HEK293T (cell line): ENCODE results near the gene MID1IP1.

Source experiments
- CTCF ChIA-PET: fragments of 350-600 bp; formaldehyde crosslinking; extraction: SDS; loops from one replicate; lab custom pipeline; 2021; ENCODE audit warnings: antibody characterized with exemption, inconsistent platforms; lab: Yijun Ruan, JAX
- POLR2A ChIA-PET: fragments of 350-600 bp; formaldehyde crosslinking; extraction: SDS; loops from one replicate; lab custom pipeline; 2020; ENCODE audit warnings: antibody characterized with exemption, inconsistent platforms; lab: Yijun Ruan, JAX
- DNase-seq: peaks from one replicate; pipeline ENCODE4 v3.0.0; 2012; ENCODE audit warnings: mixed read lengths; ENCODE audit errors: extremely low spot score
- ARNT ChIP-seq: fragments of 450-650 bp; IDR thresholded peaks from 2 replicates; pipeline ENCODE4 v1.6.1; 2017; ENCODE audit warnings: mild to moderate bottlenecking
- BHLHE40 ChIP-seq: fragments of 450-650 bp; IDR thresholded peaks from 2 replicates; pipeline ENCODE4 v1.6.1; 2016; ENCODE audit warnings: mild to moderate bottlenecking, moderate library complexity, borderline replicate concordance
- CTBP1 ChIP-seq: fragments of 450-650 bp; IDR thresholded peaks from 2 replicates; pipeline ENCODE4 v1.6.1; 2016; ENCODE audit warnings: borderline replicate concordance
- ELF4 ChIP-seq: fragments of 450-650 bp; IDR thresholded peaks from 2 replicates; pipeline ENCODE4 v1.6.1; 2017; ENCODE audit warnings: antibody characterized with exemption
- FOXA1 ChIP-seq: fragments of 450-650 bp; IDR thresholded peaks from 2 replicates; pipeline ENCODE4 v1.6.1; 2016; ENCODE audit warnings: mild to moderate bottlenecking
- FOXK2 ChIP-seq: fragments of 450-650 bp; IDR thresholded peaks from 2 replicates; pipeline ENCODE4 v1.6.1; 2016; ENCODE audit warnings: mild to moderate bottlenecking
- FOXM1 ChIP-seq: fragments of 450-650 bp; IDR thresholded peaks from 2 replicates; pipeline ENCODE4 v1.6.1; 2017; ENCODE audit warnings: mild to moderate bottlenecking, borderline replicate concordance
- HDGF ChIP-seq: fragments of 450-650 bp; IDR thresholded peaks from 2 replicates; pipeline ENCODE4 v1.6.1; 2017; ENCODE audit warnings: antibody characterized with exemption, borderline replicate concordance
- L3MBTL2 ChIP-seq: fragments of 450-650 bp; conservative IDR thresholded peaks from 2 replicates; pipeline ENCODE4 v1.6.1; 2016; ENCODE audit warnings: mild to moderate bottlenecking
- LEF1 ChIP-seq: fragments of 450-650 bp; IDR thresholded peaks from 2 replicates; pipeline ENCODE4 v1.6.1; 2017; ENCODE audit warnings: mild to moderate bottlenecking, borderline replicate concordance
- NFRKB ChIP-seq: fragments of 450-650 bp; IDR thresholded peaks from 2 replicates; pipeline ENCODE4 v1.6.1; 2016; ENCODE audit warnings: mild to moderate bottlenecking, moderate library complexity
- PKNOX1 ChIP-seq: fragments of 450-650 bp; IDR thresholded peaks from 2 replicates; pipeline ENCODE4 v1.6.1; 2016
- SP1 ChIP-seq: fragments of 450-650 bp; IDR thresholded peaks from 2 replicates; pipeline ENCODE4 v1.6.1; 2017
- SUZ12 ChIP-seq: fragments of 450-650 bp; IDR thresholded peaks from 2 replicates; pipeline ENCODE4 v1.6.1; 2016; ENCODE audit warnings: mild to moderate bottlenecking
- TARDBP ChIP-seq: fragments of 450-650 bp; IDR thresholded peaks from 2 replicates; pipeline ENCODE4 v1.6.1; 2016
- ZNF384 ChIP-seq: fragments of 450-650 bp; IDR thresholded peaks from 2 replicates; pipeline ENCODE4 v1.6.1; 2016

The MID1IP1 gene

GRCh38 chrX:38803588-38804431 lies 2.6 kb downstream of the MID1IP1 start:
- TF ChIP-seq TARDBP (no peak), ARNT (no peak), HDGF (0 out of 2 replicates have a peak, but pooled peaks have one; percentile 34), SP1 (no peak), L3MBTL2 (peak; percentile 75), FOXM1 (no peak), SUZ12 (no peak), NFRKB (no peak), PKNOX1 (no peak), ZNF384 (no peak), ELF4 (no peak), BHLHE40 (no peak), LEF1 (no peak), FOXK2 (no peak), CTBP1 (no peak), FOXA1 (no peak)
- POLR2A ChIA-PET, result interaction anchor here (0.7 to 1.9 kb wide), 7 partner anchors 8 to 1294 kb away, joined by 3 to 8 read pairs (median 4); partner anchors contain the start of gene BCOR
- CTCF ChIA-PET, result no interaction called here
- DNase-seq, result peak; percentile 65

- CTCF ChIA-PET, result no interaction called here
- no peak for TF ChIP-seq FOXK2
- no peak for TF ChIP-seq NFRKB
- TF ChIP-seq FOXA1, result no peak
- no peak for TF ChIP-seq LEF1
- no peak for TF ChIP-seq FOXM1
- no peak for TF ChIP-seq SP1
- TF ChIP-seq BHLHE40, result no peak
- no peak for TF ChIP-seq PKNOX1
- no peak for TF ChIP-seq L3MBTL2
- TF ChIP-seq ZNF384, result no peak
- TF ChIP-seq HDGF, result no peak
- POLR2A ChIA-PET, result interaction anchor here (0.7 to 1.9 kb wide), 6 partner anchors 9 to 1293 kb away, joined by 3 to 8 read pairs (median 4); partner anchors contain the start of gene BCOR
- DNase-seq, result no peak
These were observed 3.1 kb downstream of the MID1IP1 start for GRCh38 chrX:38804432-38804681.

GRCh38 chrX:38804682-38805431 lies 3.6 kb downstream of the MID1IP1 start:
- peak; percentile 10 for DNase-seq
- POLR2A ChIA-PET, result interaction anchor here (1.2 kb wide), 1 partner anchor 9 kb away, joined by 3 read pairs; no protein-coding TSS in a partner anchor
- TF ChIP-seq LEF1 (no peak), TARDBP (no peak), HDGF (no peak), CTBP1 (no peak), ELF4 (no peak), FOXA1 (no peak), L3MBTL2 (no peak), ARNT (no peak), FOXM1 (no peak), NFRKB (no peak), BHLHE40 (no peak), FOXK2 (no peak)
- CTCF ChIA-PET, result no interaction called here

GRCh38 chrX:38805432-38806389 lies 4.5 kb downstream of the MID1IP1 start:
- ChIA-PET POLR2A (interaction anchor here (1.5 kb wide), 1 partner anchor 11 kb away, joined by 4 read pairs; no protein-coding TSS in a partner anchor), CTCF (no interaction called here)
- peak; percentile 41 for DNase-seq
- TF ChIP-seq L3MBTL2, result peak; percentile 36; the same call in 1 of the 2 replicates
- no peak for TF ChIP-seq FOXK2

GRCh38 chrX:38806875-38807621 lies 5.8 kb downstream of the MID1IP1 start:
- DNase-seq, result no peak
- POLR2A ChIA-PET, result interaction anchor here (0.8 to 1.5 kb wide), 2 partner anchors 10 to 119 kb away, joined by 3 to 4 read pairs; no protein-coding TSS in a partner anchor
- TF ChIP-seq NFRKB (no peak), BHLHE40 (no peak), LEF1 (no peak), ELF4 (no peak), ARNT (no peak), PKNOX1 (no peak), L3MBTL2 (no peak), HDGF (no peak), TARDBP (no peak), FOXM1 (no peak), FOXK2 (no peak), CTBP1 (no peak), SUZ12 (no peak), FOXA1 (no peak), ZNF384 (no peak), SP1 (no peak)
- CTCF ChIA-PET, result interaction anchor here (0.7 kb wide), 1 partner anchor 1392 kb away, joined by 3 read pairs; no protein-coding TSS in a partner anchor
